Left lung (tissue), 14 donors: ENCODE measurements around the gene UQCR10. TPM values are rescaled to one million over a fixed set of nuclear protein-coding genes. Genes with fewer than 3 reads are reported as not detected.

Source experiments
- ATAC-seq: fragments of 200-7000 bp; cut with Tn5 transposase; one replicate; pipeline ENCODE4 v1.9.1; 2020; ENCODE audit warnings: moderate library complexity
- DNase-seq, 4 donors: peaks; one replicate each; pipeline ENCODE4 v3.0.0-alpha.2; 2013 to 2020
- H3K27ac ChIP-seq, 2 donors: fragments of 200-600 bp; sonication (generic) in 1 of 2; one replicate each; pipeline versions ENCODE4 v1.5.0 to v1.8.0; 2020 to 2021
- H3K27me3 ChIP-seq, 2 donors: fragments of 200-600 bp; sonication (generic) in 1 of 2; one replicate each; pipeline versions ENCODE4 v1.5.0 to v1.8.0; 2020 to 2021
- H3K36me3 ChIP-seq, 2 donors: fragments of 200-600 bp; sonication (generic) in 1 of 2; one replicate each; pipeline versions ENCODE4 v1.5.0 to v1.8.0; 2020 to 2021
- H3K4me1 ChIP-seq, 2 donors: fragments of 200-600 bp; one replicate each; pipeline ENCODE4 v1.8.0; 2021
- H3K4me3 ChIP-seq, 2 donors: fragments of 200-600 bp; sonication (generic) in 1 of 2; one replicate each; pipeline versions ENCODE4 v1.5.0 to v1.8.0; 2020 to 2021; ENCODE audit warnings: mild to moderate bottlenecking in 1 of 2
- H3K9me3 ChIP-seq, 2 donors: fragments of 200-600 bp; sonication (generic) in 1 of 2; one replicate each; pipeline versions ENCODE4 v1.5.0 to v1.8.0; 2020 to 2021
- CTCF ChIP-seq, 2 donors: fragments of 200-600 bp; sonication (generic) in 1 of 2; IDR thresholded peaks; one replicate each; pipeline versions ENCODE4 v1.5.0 to v1.8.0; 2021; ENCODE audit warnings: antibody characterized with exemption in 2 of 2
- intact Hi-C, 2 donors: fragments of 100-400 bp; cut with DNase I; formaldehyde crosslinking; loops; one replicate each; pipeline versions ENCODE4 v1.11.2 to v1.14.2; 2022
- long read RNA-seq, 12 donors: library from polyadenylated mRNA in 2 of 12; unstranded in 2 of 12; transcript quantifications; one replicate each; pipeline ENCODE4 v2.0.0 and lab custom pipeline, GENCODE V29; 2019 to 2026
- polyA plus RNA-seq, 6 donors: library from polyadenylated mRNA; unstranded; fragments of 120-200 nt; gene quantifications; one replicate each; pipeline ENCODE4 v1.2.1, GENCODE V29; 2013; ENCODE audit not compliant: insufficient read length in 6 of 6
- total RNA-seq, 2 donors: library from RNA; stranded (reverse); fragmentation: NEBNext Ultra II Directional; extraction: Animal tissue kit (Norgen Biotek cat#: 25700); gene quantifications; one replicate each; pipeline ENCODE4 v1.2.1, GENCODE V29; 2021
- donor health status: DM: no; HTN: yes; CAD: no.
- donor health status: DM: no; HTN: no; CAD: no.

UQCR10 gene
- total RNA-seq (100 to 1,000 TPM in 1 of 2 donors, 10 to 100 TPM in 1; 77.4 to 154 TPM), polyA plus RNA-seq (100 to 1,000 TPM; 111 to 121 (median 116) TPM)
- long read RNA-seq, donor 1, transcript UQCR10-201 (2 exons, 916 nt), result major isoform, 323 of 372 reads
- long read RNA-seq, donor 1, transcript UQCR10-202 (2 exons, 584 nt), result minor isoform, 43 of 372 reads
- long read RNA-seq, donor 1, partial matches to known transcripts, result 0 of 372 reads
- long read RNA-seq, donor 1, other reads (novel, unspliced or antisense), result 6 of 372 reads
- long read RNA-seq, donor 2, transcript UQCR10-201 (2 exons, 916 nt), result major isoform, 207 of 236 reads
- long read RNA-seq, donor 2, transcript UQCR10-202 (2 exons, 584 nt), result minor isoform, 29 of 236 reads
- long read RNA-seq, donor 2, partial matches to known transcripts, result 0 of 236 reads
- long read RNA-seq, donor 2, other reads (novel, unspliced or antisense), result 0 of 236 reads
- long read RNA-seq, donor 3, transcript UQCR10-202 (2 exons, 584 nt), result minor isoform, 26 of 257 reads
- long read RNA-seq, donor 3, transcript UQCR10-201 (2 exons, 916 nt), result major isoform, 231 of 257 reads
- long read RNA-seq, donor 3, partial matches to known transcripts, result 0 of 257 reads
- long read RNA-seq, donor 3, other reads (novel, unspliced or antisense), result 0 of 257 reads
- long read RNA-seq, donor 4, transcript UQCR10-201 (2 exons, 916 nt), result major isoform, 397 of 432 reads
- long read RNA-seq, donor 4, transcript UQCR10-202 (2 exons, 584 nt), result minor isoform, 33 of 432 reads
- long read RNA-seq, donor 4, partial matches to known transcripts, result 0 of 432 reads
- long read RNA-seq, donor 4, other reads (novel, unspliced or antisense), result 2 of 432 reads
- long read RNA-seq, donor 5, transcript UQCR10-202 (2 exons, 584 nt), result minor isoform, 24 of 253 reads
- long read RNA-seq, donor 5, transcript UQCR10-201 (2 exons, 916 nt), result major isoform, 229 of 253 reads
- long read RNA-seq, donor 5, partial matches to known transcripts, result 0 of 253 reads
- long read RNA-seq, donor 5, other reads (novel, unspliced or antisense), result 0 of 253 reads
- long read RNA-seq, donor 6, transcript UQCR10-201 (2 exons, 916 nt), result major isoform, 307 of 355 reads
- long read RNA-seq, donor 6, transcript UQCR10-202 (2 exons, 584 nt), result minor isoform, 31 of 355 reads
- long read RNA-seq, donor 6, partial matches to known transcripts, result 8 of 355 reads
- long read RNA-seq, donor 6, other reads (novel, unspliced or antisense), result 9 of 355 reads
- long read RNA-seq, donor 7, transcript UQCR10-201 (2 exons, 916 nt), result major isoform, 168 of 246 reads
- long read RNA-seq, donor 7, transcript UQCR10-202 (2 exons, 584 nt), result minor isoform, 33 of 246 reads
- long read RNA-seq, donor 7, partial matches to known transcripts, result 18 of 246 reads
- long read RNA-seq, donor 7, other reads (novel, unspliced or antisense), result 27 of 246 reads
- long read RNA-seq, donor 8, transcript UQCR10-202 (2 exons, 584 nt), result minor isoform, 28 of 216 reads
- long read RNA-seq, donor 8, transcript UQCR10-201 (2 exons, 916 nt), result major isoform, 179 of 216 reads
- long read RNA-seq, donor 8, partial matches to known transcripts, result 9 of 216 reads
- long read RNA-seq, donor 8, other reads (novel, unspliced or antisense), result 0 of 216 reads
- long read RNA-seq, donor 9, partial matches to known transcripts, result 0 of 5 reads
- long read RNA-seq, donor 9, other reads (novel, unspliced or antisense), result 0 of 5 reads
- long read RNA-seq, donor 10, transcript UQCR10-202 (2 exons, 584 nt), result minor isoform, 23 of 245 reads
- long read RNA-seq, donor 10, transcript UQCR10-201 (2 exons, 916 nt), result major isoform, 219 of 245 reads
- long read RNA-seq, donor 10, partial matches to known transcripts, result 0 of 245 reads
- long read RNA-seq, donor 10, other reads (novel, unspliced or antisense), result 3 of 245 reads
- long read RNA-seq, donor 11, transcript UQCR10-202 (2 exons, 584 nt), result minor isoform, 40 of 320 reads
- long read RNA-seq, donor 11, transcript UQCR10-201 (2 exons, 916 nt), result major isoform, 280 of 320 reads
- long read RNA-seq, donor 11, partial matches to known transcripts, result 0 of 320 reads
- long read RNA-seq, donor 11, other reads (novel, unspliced or antisense), result 0 of 320 reads
- long read RNA-seq, donor 12, transcript UQCR10-202 (2 exons, 584 nt), result minor isoform, 17 of 165 reads
- long read RNA-seq, donor 12, transcript UQCR10-201 (2 exons, 916 nt), result major isoform, 148 of 165 reads
- long read RNA-seq, donor 12, partial matches to known transcripts, result 0 of 165 reads
- long read RNA-seq, donor 12, other reads (novel, unspliced or antisense), result 0 of 165 reads

DNA sequence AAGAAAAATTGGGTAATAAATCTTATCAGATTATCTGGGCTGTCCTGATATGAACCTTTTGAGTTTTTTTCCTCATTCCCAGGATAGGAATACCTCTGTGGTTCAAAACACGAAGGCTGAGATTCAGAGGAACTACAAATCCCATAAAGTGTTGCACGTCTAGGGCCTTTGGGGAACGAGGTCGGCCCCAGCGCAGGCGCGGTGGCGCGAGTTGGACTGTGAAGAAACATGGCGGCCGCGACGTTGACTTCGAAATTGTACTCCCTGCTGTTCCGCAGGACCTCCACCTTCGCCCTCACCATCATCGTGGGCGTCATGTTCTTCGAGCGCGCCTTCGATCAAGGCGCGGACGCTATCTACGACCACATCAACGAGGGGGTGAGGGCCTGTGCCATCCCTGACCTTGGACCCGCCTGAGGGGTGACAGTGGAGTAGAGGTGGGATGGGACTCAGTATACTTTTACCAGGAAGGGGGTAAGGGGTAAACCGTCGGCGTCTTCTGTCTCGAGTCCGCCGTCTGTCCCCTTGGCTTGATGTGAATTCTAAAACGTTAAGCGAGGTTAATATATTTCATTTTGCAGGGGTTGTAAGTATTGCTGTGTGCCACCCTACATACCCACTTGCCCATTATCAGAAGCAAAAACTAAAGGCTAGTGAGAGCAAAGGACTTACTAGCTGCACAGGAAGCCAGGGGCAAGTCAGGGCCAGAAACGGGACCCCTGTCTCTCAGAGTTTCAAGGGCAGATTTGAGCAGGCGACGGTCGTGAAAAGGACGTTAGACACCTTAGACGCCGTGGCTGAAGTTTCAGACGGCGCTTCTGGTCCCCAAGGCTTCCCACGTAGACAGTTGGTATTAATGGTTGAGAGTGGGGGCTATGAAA is at the start of gene UQCR10:
UQCR10 (plus strand) TSS at position 199 of the 881 bp plus-strand sequence; CDS start at position 229, 30 bp downstream.
- ATAC-seq (peak; percentile 83), DNase-seq (peak; percentile 91 to 98 (median 95))
- TF ChIP-seq CTCF (IDR thresholded peaks at IDR 0.05), result no peak
- Histone ChIP-seq H3K27ac (peak within 1 kb of the TSS; percentile 79 to 91), H3K4me3 (peak within 1 kb of the TSS; percentile 75 to 89), H3K27me3 (no peaks in the 10 kb centered on the region), H3K9me3 (no peaks in the 10 kb centered on the region), H3K4me1 (peaks cover 19 to 38% of the 10 kb centered on the region in 2 donors), H3K36me3 (peaks cover 0 to 23% of the 10 kb centered on the region in 2 donors)
- intact Hi-C loops, result no loop called here

DNA sequence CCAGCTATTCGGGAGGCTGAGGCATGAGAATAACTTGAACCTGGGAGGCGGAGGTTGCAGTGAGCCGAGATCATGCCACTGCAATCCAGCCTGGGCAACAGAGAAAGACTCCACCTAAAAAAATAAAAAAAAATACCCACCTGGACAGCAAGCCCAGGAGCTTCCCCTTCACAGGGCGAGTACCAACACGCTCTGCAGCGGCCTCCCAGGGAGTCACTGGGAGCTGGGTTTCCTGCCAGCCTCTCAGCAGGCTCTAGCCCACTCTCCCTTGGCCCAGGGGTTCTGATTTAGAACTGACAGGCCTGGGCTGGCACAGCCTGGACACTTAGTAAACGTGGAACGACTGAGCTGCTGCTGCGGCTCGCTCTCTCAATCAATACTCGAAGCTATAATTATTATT is 49.4 kb upstream of the UQCR10 start:
- Histone ChIP-seq H3K4me1 (peaks cover 0 to 9% of the 10 kb centered on the region in 2 donors), H3K27me3 (peaks cover 29 to 98% of the 10 kb centered on the region in 2 donors), H3K27ac (no peak overlapping the region), H3K36me3 (no peaks in the 10 kb centered on the region), H3K4me3 (no peak overlapping the region), H3K9me3 (no peaks in the 10 kb centered on the region)
- DNase-seq (no peak), ATAC-seq (no peak)
- intact Hi-C loops, result no loop called here
- TF ChIP-seq CTCF (IDR thresholded peaks at IDR 0.05), result no peak

DNA sequence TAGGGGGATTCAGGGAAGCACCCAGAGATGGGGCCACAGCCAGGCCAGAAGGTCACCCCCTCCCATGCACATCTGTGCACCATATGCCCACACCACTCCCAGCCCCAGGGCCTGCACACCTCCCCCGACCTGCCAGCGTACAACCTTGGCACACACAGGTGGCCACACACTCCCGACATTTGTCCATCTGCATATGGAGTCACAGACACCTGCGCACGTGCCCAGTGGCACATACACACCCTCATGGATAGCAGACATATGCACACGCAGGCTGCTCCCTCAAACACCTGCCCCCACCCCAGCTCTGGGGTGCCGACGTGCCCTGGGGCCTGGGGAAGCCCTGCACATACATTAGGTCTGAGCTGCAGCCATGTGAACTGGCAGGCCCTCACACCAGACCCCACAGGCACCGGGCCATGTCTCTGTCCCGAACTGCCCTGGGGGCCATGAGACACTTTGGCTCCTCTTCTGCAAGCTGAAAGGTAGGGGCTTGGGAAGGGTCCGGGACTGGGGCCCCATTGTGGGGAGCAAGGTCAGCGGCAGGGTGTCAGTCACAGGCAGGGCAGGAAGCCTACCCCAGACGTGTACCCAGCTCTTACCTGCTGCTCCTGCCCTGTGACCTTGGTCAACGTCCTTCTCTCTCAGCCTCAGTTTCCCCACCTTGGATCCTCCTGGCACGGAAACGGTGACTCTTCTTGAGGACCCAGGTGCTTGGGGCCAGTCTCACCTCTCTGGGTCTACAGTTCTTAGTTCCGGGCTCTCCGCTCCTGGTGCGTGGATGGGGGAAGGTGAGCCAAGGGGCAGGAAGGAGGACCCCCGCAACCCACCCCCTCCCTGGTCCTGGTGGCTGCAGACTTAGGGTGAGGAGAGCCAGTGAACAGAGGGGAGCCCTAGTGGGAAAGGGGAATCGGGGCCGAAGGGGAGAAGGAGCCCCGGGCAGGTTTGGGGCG is 47.9 kb upstream of the UQCR10 start:
- DNase-seq (no peak), ATAC-seq (no peak)
- Histone ChIP-seq H3K4me3 (no peak overlapping the region), H3K27me3 (peaks cover 29 to 95% of the 10 kb centered on the region in 2 donors), H3K4me1 (peaks cover 0 to 9% of the 10 kb centered on the region in 2 donors), H3K36me3 (no peaks in the 10 kb centered on the region), H3K27ac (no peak overlapping the region), H3K9me3 (no peaks in the 10 kb centered on the region)
- no peak for TF ChIP-seq CTCF (IDR thresholded peaks at IDR 0.05)
- intact Hi-C loops, result no loop called here
